ENCODE results near the gene NOL4L.

GRCh38 chr20:32496811-32497533 lies 88.2 kb downstream of the NOL4L start:
- TF ChIP-seq CTCF (IDR thresholded peaks at IDR 0.05) (no peak), POLR2AphosphoS5 (IDR thresholded peaks at IDR 0.05) (no peak), POLR2A (IDR thresholded peaks at IDR 0.05) (no peak)
